HCT116 (cell line): ENCODE data around the gene CLIC3.

ENCODE experiments used
- CTCF ChIP-seq, 3 experiments: fragments of 200-600 bp in 1 of 3; sonication (generic) in 1 of 3; IDR thresholded peaks in 2 of 3; conservative IDR thresholded peaks in 1 of 3; 2 replicates each; pipeline ENCODE4 v1.5.1; 2012 to 2017; ENCODE audit warnings: low read depth in 2 of 3, low read length in 2 of 3, antibody characterized with exemption in 1 of 3, borderline replicate concordance in 1 of 3, control low read depth in 1 of 3, mild to moderate bottlenecking in 1 of 3, mixed read lengths in 1 of 3, mixed run types in 1 of 3, moderate library complexity in 1 of 3; ENCODE audit not compliant: insufficient read depth in 1 of 3
- EGR1 ChIP-seq: IDR thresholded peaks from 2 replicates; pipeline ENCODE4 v1.6.1; 2012; ENCODE audit warnings: low read depth
- EZH2phosphoT487 ChIP-seq: fragments of 200-600 bp; IDR thresholded peaks from 2 replicates; pipeline ENCODE4 v1.6.1; 2018; ENCODE audit warnings: antibody characterized with exemption, borderline replicate concordance
- FOSL1 ChIP-seq: IDR thresholded peaks from 2 replicates; pipeline ENCODE4 v1.6.1; 2012; ENCODE audit warnings: low read depth
- POLR2A ChIP-seq: IDR thresholded peaks from 2 replicates; pipeline ENCODE4 v1.7.0; 2011; ENCODE audit warnings: borderline replicate concordance; ENCODE audit not compliant: insufficient read depth, insufficient read length; ENCODE audit errors: extremely low read depth

- no peak for TF ChIP-seq CTCF (IDR thresholded peaks at IDR 0.05 in 2 of 3, conservative IDR thresholded peaks at IDR 0.05 in 1 of 3; ENCODE audit: borderline replicate concordance in 1 of 3, insufficient read depth in 1 of 3, low read depth in 2 of 3, low read length in 2 of 3)
- no peak for TF ChIP-seq EGR1
- no peak for TF ChIP-seq FOSL1
- TF ChIP-seq POLR2A, result no peak
- no peak for TF ChIP-seq EZH2phosphoT487
Measured at GRCh38 chr9:137025517-137025966, 29.2 kb upstream of the CLIC3 start.
